NK-92 treated with Interleukin-12 subunit alpha and Interleukin-12 subunit beta, amount 100 ng/mL, for 24 hours (cell line): ENCODE measurements around the gene PLCD3.
A peak's percentile ranks its signal among the peaks of the same experiment; 100 is the strongest.

Experiments
- DNase-seq: peaks from one replicate; lab custom pipeline; 2025; lab: John Stamatoyannopoulos, UW

Gene PLCD3

GRCh38 chr17:45132320-45132571 lies at the start of gene PLCD3:
Gene PLCD3, minus strand, starts transcription at chr17:45132515. Its CDS starts 105 bp downstream, at chr17:45132410.
- no peak for DNase-seq

- no peak for DNase-seq
Observed at GRCh38 chr17:45177563-45177962, 45.2 kb upstream of the PLCD3 start.

GRCh38 chr17:45175759-45176115 lies 43.4 kb upstream of the PLCD3 start:
- DNase-seq, result no peak

- peak; percentile 35 for DNase-seq
Observed at GRCh38 chr17:45172541-45173286, 40.4 kb upstream of the PLCD3 start.

GRCh38 chr17:45172232-45172540 lies 39.9 kb upstream of the PLCD3 start:
- no peak for DNase-seq

- no peak for DNase-seq
Observed at GRCh38 chr17:45171338-45172231, 39.3 kb upstream of the PLCD3 start.

GRCh38 chr17:45170931-45171337 lies 38.6 kb upstream of the PLCD3 start:
- no peak for DNase-seq

GRCh38 chr17:45170280-45170930 lies 38.1 kb upstream of the PLCD3 start:
- no peak for DNase-seq

GRCh38 chr17:45168991-45169752 lies 36.9 kb upstream of the PLCD3 start:
- no peak for DNase-seq

GRCh38 chr17:45164734-45165269 lies 32.5 kb upstream of the PLCD3 start:
- no peak for DNase-seq

- no peak for DNase-seq
Observed at GRCh38 chr17:45162025-45162687, 29.8 kb upstream of the PLCD3 start.

GRCh38 chr17:45161288-45162024 lies 29.1 kb upstream of the PLCD3 start, which contains the start of gene HEXIM2:
Gene HEXIM2, plus strand, starts transcription at chr17:45161875. Its CDS starts 919 bp downstream, at chr17:45162794.
- DNase-seq, result peak; percentile 96

- peak; percentile 72 for DNase-seq
Observed at GRCh38 chr17:45160447-45161287, 28.4 kb upstream of the PLCD3 start.

- no peak for DNase-seq
Observed at GRCh38 chr17:45156242-45156641, 23.9 kb upstream of the PLCD3 start.

- no peak for DNase-seq
Observed at GRCh38 chr17:45155483-45155882, 23.2 kb upstream of the PLCD3 start.

- no peak for DNase-seq
Observed at GRCh38 chr17:45155029-45155428, 22.7 kb upstream of the PLCD3 start.

GRCh38 chr17:45150911-45151809 lies 18.8 kb upstream of the PLCD3 start:
- no peak for DNase-seq
